Body of pancreas (tissue), 4 donors: ENCODE measurements around the gene KCTD21.

Experiments used
- CTCF ChIP-seq, 7 experiments: fragments of 450-650 bp in 4 of 7; fragments of 200-600 bp in 3 of 7; sonication (generic) in 3 of 7; IDR thresholded peaks; one replicate each; pipeline ENCODE4 v1.5.1; 2016 to 2019; ENCODE audit warnings: antibody characterized with exemption in 7 of 7
- POLR2A ChIP-seq, 3 donors: fragments of 450-650 bp; IDR thresholded peaks; one replicate each; pipeline ENCODE4 v1.6.1; 2016; ENCODE audit warnings: antibody characterized with exemption in 3 of 3, mild to moderate bottlenecking in 2 of 3

- no peak for TF ChIP-seq CTCF (IDR thresholded peaks at IDR 0.05)
- no peak for TF ChIP-seq POLR2A (IDR thresholded peaks at IDR 0.05)
These were observed 16.5 kb downstream of the KCTD21 start for GRCh38 chr11:78171951-78172350.
